Activated naive CD8-positive, alpha-beta T cell (primary cell): ENCODE results near the gene ABHD12.
"Not testable (repeated sequence)": the region's sequence is repeated elsewhere in the genome, so short reads cannot be mapped to it uniquely, and the experiment has no call there.

Experiments used
- H3K27ac Mint-ChIP-seq: one replicate; pipeline ENCODE4 v1.8.0; 2021; ENCODE audit warnings: mixed read lengths
- H3K27me3 Mint-ChIP-seq: one replicate; pipeline ENCODE4 v1.8.0; 2021; ENCODE audit warnings: mixed read lengths
- H3K36me3 Mint-ChIP-seq: one replicate; pipeline ENCODE4 v1.8.0; 2021; ENCODE audit warnings: mixed read lengths
- H3K4me1 Mint-ChIP-seq: one replicate; pipeline ENCODE4 v1.8.0; 2021; ENCODE audit warnings: low read depth, mixed read lengths
- H3K4me3 Mint-ChIP-seq: one replicate; pipeline ENCODE4 v1.8.0; 2021; ENCODE audit warnings: mild to moderate bottlenecking, mixed read lengths
- H3K9me3 Mint-ChIP-seq: one replicate; pipeline ENCODE4 v1.8.0; 2021; ENCODE audit warnings: low read depth, mixed read lengths

The ABHD12 gene

GRCh38 chr20:25314497-25315417, 75.9 kb downstream of the ABHD12 start:
- H3K27me3 Mint-ChIP-seq: no peaks in the 10 kb centered on the region
- no peak overlapping the region for H3K4me3 Mint-ChIP-seq
- H3K9me3 Mint-ChIP-seq: no peaks in the 10 kb centered on the region
- peaks cover 26% of the 10 kb centered on the region for H3K4me1 Mint-ChIP-seq
- no peak overlapping the region for H3K27ac Mint-ChIP-seq
- H3K36me3 Mint-ChIP-seq: peaks cover 3% of the 10 kb centered on the region

GRCh38 chr20:25313593-25313992, 77.0 kb downstream of the ABHD12 start:
- no peak overlapping the region for H3K27ac Mint-ChIP-seq
- H3K4me3 Mint-ChIP-seq: no peak overlapping the region

GRCh38 chr20:25312716-25313115, 77.9 kb downstream of the ABHD12 start:
- H3K27ac Mint-ChIP-seq, H3K4me3 Mint-ChIP-seq, H3K27me3 Mint-ChIP-seq, H3K9me3 Mint-ChIP-seq, H3K36me3 Mint-ChIP-seq: not testable (repeated sequence)
- H3K4me1 Mint-ChIP-seq: peaks cover 21% of the 10 kb centered on the region

More at GRCh38 chr20:25313593-25313992, 77.0 kb downstream of the ABHD12 start:
- Mint-ChIP-seq H3K36me3 (peaks cover 3% of the 10 kb centered on the region), H3K27me3 (no peaks in the 10 kb centered on the region), H3K9me3 (no peaks in the 10 kb centered on the region), H3K4me1 (peaks cover 23% of the 10 kb centered on the region)

- H3K36me3 Mint-ChIP-seq: peaks cover 3% of the 10 kb centered on the region
- H3K4me1 Mint-ChIP-seq: peaks cover 17% of the 10 kb centered on the region
- no peaks in the 10 kb centered on the region for H3K27me3 Mint-ChIP-seq
These were observed 79.5 kb downstream of the ABHD12 start for GRCh38 chr20:25310921-25311728.

GRCh38 chr20:25310268-25310920, 80.2 kb downstream of the ABHD12 start:
- Mint-ChIP-seq H3K36me3 (no peaks in the 10 kb centered on the region), H3K4me3 (peak overlapping the region; percentile 65), H3K9me3 (no peaks in the 10 kb centered on the region), H3K27me3 (no peaks in the 10 kb centered on the region), H3K27ac (peak overlapping the region; percentile 31), H3K4me1 (peaks cover 17% of the 10 kb centered on the region)

More at GRCh38 chr20:25310921-25311728, 79.5 kb downstream of the ABHD12 start:
- H3K9me3 Mint-ChIP-seq: no peaks in the 10 kb centered on the region
- H3K4me3 Mint-ChIP-seq: peak overlapping the region; percentile 65
- peak overlapping the region; percentile 46 for H3K27ac Mint-ChIP-seq

- H3K4me3 Mint-ChIP-seq: no peak overlapping the region
These were observed 81.0 kb downstream of the ABHD12 start for GRCh38 chr20:25309395-25310267.

GRCh38 chr20:25308671-25309394, 81.8 kb downstream of the ABHD12 start:
- no peak overlapping the region for H3K27ac Mint-ChIP-seq

More at GRCh38 chr20:25309395-25310267, 81.0 kb downstream of the ABHD12 start:
- Mint-ChIP-seq H3K27ac (no peak overlapping the region), H3K36me3 (no peaks in the 10 kb centered on the region), H3K9me3 (no peaks in the 10 kb centered on the region), H3K27me3 (no peaks in the 10 kb centered on the region), H3K4me1 (peaks cover 17% of the 10 kb centered on the region)

GRCh38 chr20:25308083-25308491, 82.5 kb downstream of the ABHD12 start:
- Mint-ChIP-seq H3K4me3 (no peak overlapping the region), H3K4me1 (peaks cover 17% of the 10 kb centered on the region), H3K27ac (no peak overlapping the region), H3K27me3 (no peaks in the 10 kb centered on the region), H3K36me3 (no peaks in the 10 kb centered on the region), H3K9me3 (no peaks in the 10 kb centered on the region)

More at GRCh38 chr20:25308671-25309394, 81.8 kb downstream of the ABHD12 start:
- Mint-ChIP-seq H3K4me3 (no peak overlapping the region), H3K9me3 (no peaks in the 10 kb centered on the region), H3K4me1 (peaks cover 17% of the 10 kb centered on the region), H3K27me3 (no peaks in the 10 kb centered on the region), H3K36me3 (no peaks in the 10 kb centered on the region)

- peaks cover 17% of the 10 kb centered on the region for H3K4me1 Mint-ChIP-seq
- H3K9me3 Mint-ChIP-seq: no peaks in the 10 kb centered on the region
- no peaks in the 10 kb centered on the region for H3K27me3 Mint-ChIP-seq
- no peaks in the 10 kb centered on the region for H3K36me3 Mint-ChIP-seq
- H3K4me3 Mint-ChIP-seq: no peak overlapping the region
- H3K27ac Mint-ChIP-seq: peak overlapping the region; percentile 64
These were observed 83.4 kb downstream of the ABHD12 start for GRCh38 chr20:25306991-25307903.

GRCh38 chr20:25304025-25304549, 86.5 kb downstream of the ABHD12 start:
- H3K27ac Mint-ChIP-seq: no peak overlapping the region

GRCh38 chr20:25303292-25304024, 87.2 kb downstream of the ABHD12 start:
- no peaks in the 10 kb centered on the region for H3K4me1 Mint-ChIP-seq
- H3K27me3 Mint-ChIP-seq: no peaks in the 10 kb centered on the region
- H3K9me3 Mint-ChIP-seq: no peaks in the 10 kb centered on the region
- no peaks in the 10 kb centered on the region for H3K36me3 Mint-ChIP-seq
- no peak overlapping the region for H3K4me3 Mint-ChIP-seq
- no peak overlapping the region for H3K27ac Mint-ChIP-seq

More at GRCh38 chr20:25304025-25304549, 86.5 kb downstream of the ABHD12 start:
- Mint-ChIP-seq H3K36me3 (no peaks in the 10 kb centered on the region), H3K4me3 (no peak overlapping the region), H3K9me3 (no peaks in the 10 kb centered on the region), H3K4me1 (no peaks in the 10 kb centered on the region), H3K27me3 (no peaks in the 10 kb centered on the region)

- H3K27me3 Mint-ChIP-seq: no peaks in the 10 kb centered on the region
- no peak overlapping the region for H3K4me3 Mint-ChIP-seq
- H3K9me3 Mint-ChIP-seq: no peaks in the 10 kb centered on the region
- H3K4me1 Mint-ChIP-seq: no peaks in the 10 kb centered on the region
- no peaks in the 10 kb centered on the region for H3K36me3 Mint-ChIP-seq
- H3K27ac Mint-ChIP-seq: no peak overlapping the region
These were observed 88.0 kb downstream of the ABHD12 start for GRCh38 chr20:25302596-25302995.
